ENCODE measurements around the gene ADAMTS2.

ADAMTS2 gene

DNA sequence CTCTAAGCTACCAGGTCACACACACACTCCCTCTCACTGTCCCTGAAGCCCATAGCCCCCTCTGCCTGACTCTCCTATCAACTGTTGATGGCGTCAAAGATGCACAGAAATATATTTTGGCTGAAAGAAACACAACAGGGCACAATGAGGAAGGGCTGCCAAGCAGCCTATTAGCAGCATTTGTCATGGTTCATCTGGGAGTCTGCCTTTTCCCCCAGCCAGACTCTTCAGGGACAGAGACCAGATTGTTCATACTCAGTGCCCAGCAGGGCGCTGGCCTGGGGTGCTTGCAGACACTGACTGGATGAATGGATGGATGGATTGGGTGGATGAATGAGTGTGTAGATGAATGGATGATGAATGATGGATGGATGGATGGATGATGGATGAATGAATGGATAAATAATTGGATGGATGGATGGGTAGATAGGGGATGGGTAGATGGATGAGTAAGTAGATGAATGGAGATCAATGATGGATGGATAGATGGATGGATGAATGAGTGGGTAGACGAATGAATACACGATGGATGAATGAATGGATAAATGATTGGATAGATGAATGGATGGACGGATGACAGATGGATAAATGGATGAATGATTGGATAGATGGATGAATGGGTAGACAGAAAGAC, 90.5 kb downstream of the ADAMTS2 start:
- DNase-seq (ENCODE audit: insufficient read length, low spot score) (no peak), FAIRE-seq (no peak)
- TF ChIP-seq, protein P1, sequence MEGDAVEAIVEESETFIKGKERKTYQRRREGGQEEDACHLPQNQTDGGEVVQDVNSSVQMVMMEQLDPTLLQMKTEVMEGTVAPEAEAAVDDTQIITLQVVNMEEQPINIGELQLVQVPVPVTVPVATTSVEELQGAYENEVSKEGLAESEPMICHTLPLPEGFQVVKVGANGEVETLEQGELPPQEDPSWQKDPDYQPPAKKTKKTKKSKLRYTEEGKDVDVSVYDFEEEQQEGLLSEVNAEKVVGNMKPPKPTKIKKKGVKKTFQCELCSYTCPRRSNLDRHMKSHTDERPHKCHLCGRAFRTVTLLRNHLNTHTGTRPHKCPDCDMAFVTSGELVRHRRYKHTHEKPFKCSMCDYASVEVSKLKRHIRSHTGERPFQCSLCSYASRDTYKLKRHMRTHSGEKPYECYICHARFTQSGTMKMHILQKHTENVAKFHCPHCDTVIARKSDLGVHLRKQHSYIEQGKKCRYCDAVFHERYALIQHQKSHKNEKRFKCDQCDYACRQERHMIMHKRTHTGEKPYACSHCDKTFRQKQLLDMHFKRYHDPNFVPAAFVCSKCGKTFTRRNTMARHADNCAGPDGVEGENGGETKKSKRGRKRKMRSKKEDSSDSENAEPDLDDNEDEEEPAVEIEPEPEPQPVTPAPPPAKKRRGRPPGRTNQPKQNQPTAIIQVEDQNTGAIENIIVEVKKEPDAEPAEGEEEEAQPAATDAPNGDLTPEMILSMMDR (IDR thresholded peaks at IDR 0.05; ENCODE audit: insufficient read depth, missing control alignments) = no peak

DNA sequence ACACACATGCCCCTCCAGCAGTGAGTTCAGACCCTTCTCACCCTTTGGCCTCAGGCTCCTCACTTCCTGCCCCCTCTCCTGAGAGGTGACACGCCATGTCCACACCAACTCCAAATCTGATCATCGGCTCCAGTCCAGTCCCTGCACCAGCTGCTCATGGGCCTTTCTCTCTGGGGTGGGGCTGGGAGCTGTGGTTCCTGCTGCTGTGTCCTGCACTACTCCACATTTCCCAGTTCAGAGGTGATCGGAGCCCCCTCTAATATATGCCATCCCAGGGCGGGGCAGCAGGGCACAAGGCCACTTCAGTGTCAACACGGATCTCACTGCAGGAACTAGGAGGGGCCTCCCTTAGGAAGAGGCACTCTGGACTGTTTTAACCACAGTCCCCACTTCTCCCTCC, 91.5 kb downstream of the ADAMTS2 start:
- TF ChIP-seq, protein P1 (IDR thresholded peaks at IDR 0.05; ENCODE audit: insufficient read depth, missing control alignments) = no peak
- FAIRE-seq (no peak), DNase-seq (ENCODE audit: insufficient read length, low spot score) (no peak)

DNA sequence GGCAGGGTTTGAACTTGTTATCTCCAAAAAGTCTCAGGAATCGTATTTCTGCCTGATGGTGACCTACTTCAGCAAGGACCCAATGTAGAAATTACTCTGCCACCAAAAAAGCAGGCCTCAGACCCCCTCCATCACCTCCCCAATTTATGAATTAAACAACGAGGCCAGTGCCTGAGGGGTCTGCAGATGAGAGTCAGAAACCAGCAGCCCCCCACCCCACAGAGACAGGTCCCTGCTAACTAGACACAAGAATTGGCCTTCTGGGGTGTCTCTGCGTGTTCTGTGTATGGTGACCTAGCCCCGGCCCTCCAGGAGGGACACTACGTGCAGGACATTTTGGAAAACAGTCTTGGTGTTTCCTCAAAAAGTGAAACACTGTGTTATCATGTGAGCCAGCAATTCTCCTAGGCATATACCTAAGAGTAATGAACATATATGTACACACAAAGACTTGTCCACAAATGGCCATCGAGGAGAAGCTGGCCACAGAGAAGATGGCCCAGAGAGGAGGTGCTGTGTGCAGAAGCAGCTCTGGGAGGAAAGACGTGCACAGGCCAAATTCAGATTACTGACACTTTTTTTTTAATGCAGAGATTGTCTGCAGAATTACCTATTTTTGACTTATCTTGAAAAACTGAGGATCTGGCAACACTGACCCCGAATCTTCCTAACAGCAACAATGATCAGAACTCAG, 93.8 kb downstream of the ADAMTS2 start:
- TF ChIP-seq, protein P1 (IDR thresholded peaks at IDR 0.05; ENCODE audit: insufficient read depth, missing control alignments) = no peak
- FAIRE-seq (no peak), DNase-seq (ENCODE audit: insufficient read length, low spot score) (no peak)

DNA sequence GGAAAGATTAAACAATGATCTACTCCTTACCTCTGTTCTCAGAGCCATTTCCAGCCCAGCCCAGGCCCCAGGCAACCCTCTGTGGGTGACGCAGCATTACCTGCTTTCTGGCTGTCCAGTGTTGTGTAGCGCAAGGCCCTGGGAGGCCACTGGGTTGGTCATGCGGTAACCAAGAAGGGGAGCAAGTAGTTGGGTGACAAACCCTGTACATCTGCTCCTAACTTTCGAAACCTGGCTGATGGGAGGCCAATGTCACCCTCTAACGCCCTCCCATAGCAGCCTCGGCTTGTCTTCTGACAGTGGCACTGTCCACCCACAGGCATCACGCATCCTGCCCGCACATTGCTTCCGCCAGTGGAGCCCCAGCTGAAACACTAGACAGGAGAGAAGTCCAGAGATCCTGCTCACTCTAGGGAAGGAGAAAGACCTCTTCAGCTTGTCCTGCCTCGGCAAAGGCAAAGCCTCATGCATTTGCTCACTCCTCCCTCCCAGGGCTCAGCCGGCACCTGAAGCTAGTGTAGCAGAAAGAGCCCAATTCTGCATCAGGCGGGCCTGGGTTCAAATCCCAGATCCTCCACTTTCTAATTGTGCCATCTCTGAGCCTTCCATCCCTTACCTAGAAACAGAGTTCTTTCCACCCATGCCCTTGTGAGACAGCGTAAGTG, 94.6 kb downstream of the ADAMTS2 start:
- no peak for FAIRE-seq
- no peak for DNase-seq (ENCODE audit: insufficient read length, low spot score)
- TF ChIP-seq, protein P1 (IDR thresholded peaks at IDR 0.05; ENCODE audit: insufficient read depth, missing control alignments) = no peak

DNA sequence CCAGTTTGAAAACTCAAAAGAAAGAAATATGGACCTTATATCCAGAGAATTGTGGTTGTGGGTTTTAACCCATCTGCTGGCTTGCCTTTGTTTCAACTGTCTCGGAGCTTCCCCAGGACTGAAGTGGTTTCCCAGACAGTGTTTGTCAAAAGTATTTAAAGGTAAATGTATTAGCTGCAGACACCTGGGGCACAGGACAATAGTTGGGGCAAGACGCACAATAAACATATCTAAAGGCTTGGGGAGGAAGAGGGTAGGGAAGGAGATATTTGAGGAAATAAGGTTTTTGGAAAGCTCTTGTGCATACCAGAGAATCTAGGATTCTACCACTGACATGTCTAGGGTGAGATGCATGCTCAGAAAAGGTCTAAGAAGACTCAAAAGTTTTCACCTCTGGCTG, 99.0 kb downstream of the ADAMTS2 start:
- TF ChIP-seq, protein P1 (IDR thresholded peaks at IDR 0.05; ENCODE audit: insufficient read depth, missing control alignments) = no peak
- DNase-seq (ENCODE audit: insufficient read length, low spot score) (no peak), FAIRE-seq (no peak)

DNA sequence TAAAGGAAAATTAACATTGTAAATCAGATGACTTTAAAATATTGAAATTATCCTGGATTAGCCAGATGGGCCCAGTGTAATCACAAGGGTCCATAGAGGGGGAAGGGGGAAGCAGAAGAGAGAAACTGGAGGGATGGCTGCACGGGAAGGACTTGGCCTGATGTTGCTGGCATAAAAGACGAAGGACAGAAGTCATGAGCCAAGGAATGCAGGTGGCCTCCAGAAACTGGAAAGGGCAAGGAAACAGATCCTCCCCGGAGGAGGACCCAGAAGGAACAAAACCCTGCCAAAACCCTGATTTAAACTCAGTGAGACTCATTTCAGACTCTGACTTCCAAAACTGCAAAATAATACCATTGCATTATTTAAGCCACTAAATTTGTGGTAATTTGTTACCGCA, 100.2 kb downstream of the ADAMTS2 start:
- DNase-seq (ENCODE audit: insufficient read length, low spot score) (no peak), FAIRE-seq (no peak)
- TF ChIP-seq, protein P1 (IDR thresholded peaks at IDR 0.05; ENCODE audit: insufficient read depth, missing control alignments) = no peak

DNA sequence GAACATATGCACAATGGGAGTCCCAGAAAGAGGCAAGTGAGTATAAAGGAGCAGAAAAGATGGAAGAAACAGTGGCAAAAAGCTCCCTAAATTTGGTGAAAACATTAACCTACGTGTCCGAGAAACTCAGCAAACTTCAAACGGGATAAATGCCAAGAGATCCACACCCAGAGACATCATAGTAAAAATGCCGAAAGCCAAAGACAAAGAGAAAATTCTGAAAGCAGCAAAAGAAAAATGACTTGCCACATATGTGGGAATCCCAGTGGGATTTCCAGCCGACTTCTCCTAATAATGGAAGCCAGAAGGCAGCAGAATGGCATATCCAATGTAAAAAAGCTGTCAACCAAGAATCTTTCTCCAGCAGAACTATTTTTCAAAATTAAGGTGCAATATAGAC, 101.2 kb downstream of the ADAMTS2 start:
- no peak for DNase-seq (ENCODE audit: insufficient read length, low spot score)
- FAIRE-seq = no peak
- TF ChIP-seq, protein P1 (IDR thresholded peaks at IDR 0.05; ENCODE audit: insufficient read depth, missing control alignments) = no peak
